Measurements from ENCODE around the gene GIT2. TPM values are rescaled to one million over a fixed set of nuclear protein-coding genes. Genes with fewer than 3 reads are reported as not detected.

Gene GIT2
- total and polyA plus RNA-seq, 2 of the 8 experiments (the other 6 are each of a cell fraction or from before 2014, with no cell fraction given): 9.6 to 20.7 TPM

DNA sequence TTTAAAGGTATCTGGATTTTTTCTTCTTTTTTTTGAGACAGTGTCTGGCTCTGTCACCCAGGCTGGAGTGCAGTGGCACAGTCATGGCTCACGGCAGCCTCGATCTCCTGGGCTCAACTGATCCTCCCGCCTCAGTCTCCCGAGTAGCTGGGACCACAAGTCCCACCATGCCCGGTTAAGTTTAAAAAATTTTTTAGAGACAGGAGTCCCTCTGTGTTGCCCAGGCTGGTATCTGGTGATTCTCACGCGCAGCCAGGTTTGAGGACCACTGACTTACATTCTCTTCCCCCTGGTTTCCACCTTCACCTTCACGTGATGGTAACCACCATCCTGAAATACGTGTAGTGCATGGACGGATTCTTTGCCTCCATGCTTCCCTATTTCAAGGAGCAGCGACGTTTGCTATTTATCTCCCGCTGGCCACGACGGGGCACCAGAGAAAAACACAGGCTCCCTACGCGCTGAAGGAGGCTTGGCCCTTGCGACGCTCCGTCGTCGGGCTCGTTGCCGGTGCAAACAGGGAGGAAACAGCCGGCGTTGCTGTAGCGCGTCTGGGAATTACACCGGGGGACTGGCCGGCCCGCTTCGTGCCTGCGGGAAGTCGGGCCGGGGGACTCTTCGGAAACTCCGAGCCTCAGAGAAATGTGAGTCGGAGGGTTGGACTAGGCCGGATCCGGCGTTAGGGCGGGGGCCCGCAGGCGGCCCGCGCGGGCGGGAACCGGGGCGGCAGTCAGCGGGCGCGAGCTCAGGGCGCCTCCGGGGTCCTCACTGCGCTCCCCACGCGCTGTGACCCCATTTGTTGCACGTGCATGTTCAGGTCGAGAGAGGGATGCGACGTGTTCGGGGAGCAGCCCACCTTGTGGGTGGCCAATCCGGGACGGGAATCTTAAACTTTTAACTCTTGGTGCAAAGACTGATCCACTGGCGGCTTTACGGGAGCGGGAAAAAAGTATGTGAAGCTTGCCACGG lies 96.1 kb downstream of the GIT2 start, which contains the start of gene TCHP (continued):
- TF ChIP-seq SUZ12 (IDR thresholded peaks at IDR 0.05; ENCODE audit: low read length): peak; percentile 74
- no peak for TF ChIP-seq CHD1 (IDR thresholded peaks at IDR 0.05; ENCODE audit: low read depth, low read length)
- TF ChIP-seq, protein P1, sequence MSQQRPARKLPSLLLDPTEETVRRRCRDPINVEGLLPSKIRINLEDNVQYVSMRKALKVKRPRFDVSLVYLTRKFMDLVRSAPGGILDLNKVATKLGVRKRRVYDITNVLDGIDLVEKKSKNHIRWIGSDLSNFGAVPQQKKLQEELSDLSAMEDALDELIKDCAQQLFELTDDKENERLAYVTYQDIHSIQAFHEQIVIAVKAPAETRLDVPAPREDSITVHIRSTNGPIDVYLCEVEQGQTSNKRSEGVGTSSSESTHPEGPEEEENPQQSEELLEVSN (IDR thresholded peaks at IDR 0.05): peak; percentile 62
- no peak for TF ChIP-seq SIRT6 (IDR thresholded peaks at IDR 0.05; ENCODE audit: low read length)
- no peak for TF ChIP-seq SRF (IDR thresholded peaks at IDR 0.05; ENCODE audit: low read depth, low read length)
- TF ChIP-seq FOSL1 (IDR thresholded peaks at IDR 0.05; ENCODE audit: insufficient read depth, low read depth, low read length): no peak
- TF ChIP-seq, protein P2, sequence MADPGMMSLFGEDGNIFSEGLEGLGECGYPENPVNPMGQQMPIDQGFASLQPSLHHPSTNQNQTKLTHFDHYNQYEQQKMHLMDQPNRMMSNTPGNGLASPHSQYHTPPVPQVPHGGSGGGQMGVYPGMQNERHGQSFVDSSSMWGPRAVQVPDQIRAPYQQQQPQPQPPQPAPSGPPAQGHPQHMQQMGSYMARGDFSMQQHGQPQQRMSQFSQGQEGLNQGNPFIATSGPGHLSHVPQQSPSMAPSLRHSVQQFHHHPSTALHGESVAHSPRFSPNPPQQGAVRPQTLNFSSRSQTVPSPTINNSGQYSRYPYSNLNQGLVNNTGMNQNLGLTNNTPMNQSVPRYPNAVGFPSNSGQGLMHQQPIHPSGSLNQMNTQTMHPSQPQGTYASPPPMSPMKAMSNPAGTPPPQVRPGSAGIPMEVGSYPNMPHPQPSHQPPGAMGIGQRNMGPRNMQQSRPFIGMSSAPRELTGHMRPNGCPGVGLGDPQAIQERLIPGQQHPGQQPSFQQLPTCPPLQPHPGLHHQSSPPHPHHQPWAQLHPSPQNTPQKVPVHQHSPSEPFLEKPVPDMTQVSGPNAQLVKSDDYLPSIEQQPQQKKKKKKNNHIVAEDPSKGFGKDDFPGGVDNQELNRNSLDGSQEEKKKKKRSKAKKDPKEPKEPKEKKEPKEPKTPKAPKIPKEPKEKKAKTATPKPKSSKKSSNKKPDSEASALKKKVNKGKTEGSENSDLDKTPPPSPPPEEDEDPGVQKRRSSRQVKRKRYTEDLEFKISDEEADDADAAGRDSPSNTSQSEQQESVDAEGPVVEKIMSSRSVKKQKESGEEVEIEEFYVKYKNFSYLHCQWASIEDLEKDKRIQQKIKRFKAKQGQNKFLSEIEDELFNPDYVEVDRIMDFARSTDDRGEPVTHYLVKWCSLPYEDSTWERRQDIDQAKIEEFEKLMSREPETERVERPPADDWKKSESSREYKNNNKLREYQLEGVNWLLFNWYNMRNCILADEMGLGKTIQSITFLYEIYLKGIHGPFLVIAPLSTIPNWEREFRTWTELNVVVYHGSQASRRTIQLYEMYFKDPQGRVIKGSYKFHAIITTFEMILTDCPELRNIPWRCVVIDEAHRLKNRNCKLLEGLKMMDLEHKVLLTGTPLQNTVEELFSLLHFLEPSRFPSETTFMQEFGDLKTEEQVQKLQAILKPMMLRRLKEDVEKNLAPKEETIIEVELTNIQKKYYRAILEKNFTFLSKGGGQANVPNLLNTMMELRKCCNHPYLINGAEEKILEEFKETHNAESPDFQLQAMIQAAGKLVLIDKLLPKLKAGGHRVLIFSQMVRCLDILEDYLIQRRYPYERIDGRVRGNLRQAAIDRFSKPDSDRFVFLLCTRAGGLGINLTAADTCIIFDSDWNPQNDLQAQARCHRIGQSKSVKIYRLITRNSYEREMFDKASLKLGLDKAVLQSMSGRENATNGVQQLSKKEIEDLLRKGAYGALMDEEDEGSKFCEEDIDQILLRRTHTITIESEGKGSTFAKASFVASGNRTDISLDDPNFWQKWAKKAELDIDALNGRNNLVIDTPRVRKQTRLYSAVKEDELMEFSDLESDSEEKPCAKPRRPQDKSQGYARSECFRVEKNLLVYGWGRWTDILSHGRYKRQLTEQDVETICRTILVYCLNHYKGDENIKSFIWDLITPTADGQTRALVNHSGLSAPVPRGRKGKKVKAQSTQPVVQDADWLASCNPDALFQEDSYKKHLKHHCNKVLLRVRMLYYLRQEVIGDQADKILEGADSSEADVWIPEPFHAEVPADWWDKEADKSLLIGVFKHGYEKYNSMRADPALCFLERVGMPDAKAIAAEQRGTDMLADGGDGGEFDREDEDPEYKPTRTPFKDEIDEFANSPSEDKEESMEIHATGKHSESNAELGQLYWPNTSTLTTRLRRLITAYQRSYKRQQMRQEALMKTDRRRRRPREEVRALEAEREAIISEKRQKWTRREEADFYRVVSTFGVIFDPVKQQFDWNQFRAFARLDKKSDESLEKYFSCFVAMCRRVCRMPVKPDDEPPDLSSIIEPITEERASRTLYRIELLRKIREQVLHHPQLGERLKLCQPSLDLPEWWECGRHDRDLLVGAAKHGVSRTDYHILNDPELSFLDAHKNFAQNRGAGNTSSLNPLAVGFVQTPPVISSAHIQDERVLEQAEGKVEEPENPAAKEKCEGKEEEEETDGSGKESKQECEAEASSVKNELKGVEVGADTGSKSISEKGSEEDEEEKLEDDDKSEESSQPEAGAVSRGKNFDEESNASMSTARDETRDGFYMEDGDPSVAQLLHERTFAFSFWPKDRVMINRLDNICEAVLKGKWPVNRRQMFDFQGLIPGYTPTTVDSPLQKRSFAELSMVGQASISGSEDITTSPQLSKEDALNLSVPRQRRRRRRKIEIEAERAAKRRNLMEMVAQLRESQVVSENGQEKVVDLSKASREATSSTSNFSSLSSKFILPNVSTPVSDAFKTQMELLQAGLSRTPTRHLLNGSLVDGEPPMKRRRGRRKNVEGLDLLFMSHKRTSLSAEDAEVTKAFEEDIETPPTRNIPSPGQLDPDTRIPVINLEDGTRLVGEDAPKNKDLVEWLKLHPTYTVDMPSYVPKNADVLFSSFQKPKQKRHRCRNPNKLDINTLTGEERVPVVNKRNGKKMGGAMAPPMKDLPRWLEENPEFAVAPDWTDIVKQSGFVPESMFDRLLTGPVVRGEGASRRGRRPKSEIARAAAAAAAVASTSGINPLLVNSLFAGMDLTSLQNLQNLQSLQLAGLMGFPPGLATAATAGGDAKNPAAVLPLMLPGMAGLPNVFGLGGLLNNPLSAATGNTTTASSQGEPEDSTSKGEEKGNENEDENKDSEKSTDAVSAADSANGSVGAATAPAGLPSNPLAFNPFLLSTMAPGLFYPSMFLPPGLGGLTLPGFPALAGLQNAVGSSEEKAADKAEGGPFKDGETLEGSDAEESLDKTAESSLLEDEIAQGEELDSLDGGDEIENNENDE (IDR thresholded peaks at IDR 0.05; ENCODE audit: insufficient replicate concordance, low read length): no peak
- TF ChIP-seq SIX5 (IDR thresholded peaks at IDR 0.05; ENCODE audit: low read depth, low read length): no peak
- no peak for TF ChIP-seq NRF1 (IDR thresholded peaks at IDR 0.05; ENCODE audit: low read depth, low read length)
